Measurements from ENCODE around the gene FITM1. TPM values are rescaled to one million over a fixed set of nuclear protein-coding genes. Genes with fewer than 3 reads are reported as not detected.

Gene FITM1
- total RNA-seq, 1 experiment from 2014 or later, result 0.72 TPM

DNA sequence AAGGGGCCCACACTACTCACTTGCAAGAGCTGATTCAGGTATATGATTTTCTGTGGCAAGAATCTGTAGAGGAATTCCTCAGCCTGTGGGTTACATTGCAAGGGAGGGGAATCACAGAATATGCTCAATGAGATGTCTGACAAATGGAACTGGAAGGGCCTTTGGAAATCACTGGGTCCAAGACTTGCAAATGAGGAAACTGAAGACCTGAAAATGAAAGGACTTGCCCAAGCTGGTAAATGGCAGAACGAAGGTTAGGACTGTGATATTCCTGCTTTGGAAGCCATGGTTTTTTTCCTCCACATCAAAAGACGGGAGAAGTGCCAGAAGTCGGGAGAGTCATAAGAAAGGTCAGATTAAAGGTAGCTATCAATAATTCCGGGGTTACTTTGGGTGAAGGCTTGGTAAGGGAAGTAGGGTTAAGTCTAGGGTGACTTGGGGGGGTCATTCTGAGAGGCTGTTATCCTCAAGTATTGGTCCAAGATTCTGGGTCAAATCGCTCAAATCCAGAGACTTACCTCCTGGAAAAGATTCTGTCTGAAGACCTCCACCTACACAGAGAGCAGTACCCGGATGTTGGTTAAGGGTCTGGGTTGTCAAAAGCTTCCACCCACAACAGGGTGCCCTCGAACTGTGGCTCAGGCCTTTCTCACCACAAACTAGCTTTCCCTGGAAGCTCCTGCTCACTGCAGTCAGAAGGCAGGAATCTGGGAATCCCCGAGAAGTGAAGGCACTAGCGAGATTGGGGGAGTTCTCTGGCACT lies 15.4 kb downstream of the FITM1 start:
- Histone ChIP-seq H2BK120ac (ENCODE audit: low read depth, low read length, poor library complexity, severe bottlenecking) (no peak overlapping the region), H3K27me3 (ENCODE audit: insufficient read depth, low read length) (no peaks in the 10 kb centered on the region), H2AK5ac (ENCODE audit: insufficient read length, low read length) (no peak overlapping the region), H2BK15ac (ENCODE audit: low read depth, low read length) (no peak overlapping the region), H3K4ac (ENCODE audit: low read depth, low read length) (no peak overlapping the region), H3K79me2 (ENCODE audit: insufficient read depth, low read length) (peaks cover 8% of the 10 kb centered on the region; the same call in 1 of the 2 replicates), H2BK12ac (ENCODE audit: insufficient read length, low read depth, low read length) (no peak overlapping the region), H4K5ac (ENCODE audit: insufficient read length, low read depth, low read length) (no peak overlapping the region), H4K91ac (ENCODE audit: insufficient read length, low read depth, low read length) (no peak overlapping the region), H3K9ac (ENCODE audit: extremely low read depth, insufficient read length, low read length) (peak overlapping the region; percentile 86), H3K4me1 (ENCODE audit: insufficient read depth, low read length) (no peaks in the 10 kb centered on the region), H2BK20ac (ENCODE audit: low read depth, low read length, poor library complexity, severe bottlenecking) (no peak overlapping the region), H2AFZ (ENCODE audit: low read length) (no peak overlapping the region), H3K9me3 (ENCODE audit: control insufficient read depth, low read depth, low read length) (no peaks in the 10 kb centered on the region), H3K27ac (ENCODE audit: insufficient read length, low read depth, low read length) (no peak overlapping the region), H3K23me2 (ENCODE audit: insufficient read length, low read depth, low read length, poor library complexity, severe bottlenecking) (peaks cover 19% of the 10 kb centered on the region), H3K18ac (ENCODE audit: insufficient read length, low read depth, low read length) (peak overlapping the region; percentile 77), H3K14ac (ENCODE audit: insufficient read depth, low read length) (peak overlapping the region; percentile 81; the same call in 1 of the 2 replicates), H3K56ac (ENCODE audit: insufficient read length, low read depth, low read length) (no peak overlapping the region), H3K23ac (ENCODE audit: insufficient read length, low read depth, low read length) (no peak overlapping the region), H3K4me2 (ENCODE audit: insufficient read depth, insufficient read length, low read length) (peak overlapping the region; percentile 83), H4K8ac (replicated peaks; ENCODE audit: insufficient read length, low read depth, low read length) (no peak overlapping the region), H3K79me1 (ENCODE audit: insufficient read depth, low read depth, low read length, poor library complexity, severe bottlenecking) (peaks cover 4% of the 10 kb centered on the region), H2BK5ac (ENCODE audit: insufficient read length, low read length) (no peak overlapping the region), H4K20me1 (ENCODE audit: control insufficient read depth, insufficient read depth, insufficient read length) (no peaks in the 10 kb centered on the region), H3T11ph (ENCODE audit: low read length) (no peak overlapping the region)
- no peaks in the 10 kb centered on the region for H3K9me3 Mint-ChIP-seq
- no CpG with 5 or more reads among the region's 9 CpGs for WGBS (ENCODE audit: extremely low coverage, insufficient read length, low lambda C conversion rate)
- no peak for DNase-seq
- TF ChIP-seq, protein P1, sequence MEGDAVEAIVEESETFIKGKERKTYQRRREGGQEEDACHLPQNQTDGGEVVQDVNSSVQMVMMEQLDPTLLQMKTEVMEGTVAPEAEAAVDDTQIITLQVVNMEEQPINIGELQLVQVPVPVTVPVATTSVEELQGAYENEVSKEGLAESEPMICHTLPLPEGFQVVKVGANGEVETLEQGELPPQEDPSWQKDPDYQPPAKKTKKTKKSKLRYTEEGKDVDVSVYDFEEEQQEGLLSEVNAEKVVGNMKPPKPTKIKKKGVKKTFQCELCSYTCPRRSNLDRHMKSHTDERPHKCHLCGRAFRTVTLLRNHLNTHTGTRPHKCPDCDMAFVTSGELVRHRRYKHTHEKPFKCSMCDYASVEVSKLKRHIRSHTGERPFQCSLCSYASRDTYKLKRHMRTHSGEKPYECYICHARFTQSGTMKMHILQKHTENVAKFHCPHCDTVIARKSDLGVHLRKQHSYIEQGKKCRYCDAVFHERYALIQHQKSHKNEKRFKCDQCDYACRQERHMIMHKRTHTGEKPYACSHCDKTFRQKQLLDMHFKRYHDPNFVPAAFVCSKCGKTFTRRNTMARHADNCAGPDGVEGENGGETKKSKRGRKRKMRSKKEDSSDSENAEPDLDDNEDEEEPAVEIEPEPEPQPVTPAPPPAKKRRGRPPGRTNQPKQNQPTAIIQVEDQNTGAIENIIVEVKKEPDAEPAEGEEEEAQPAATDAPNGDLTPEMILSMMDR (conservative IDR thresholded peaks at IDR 0.05), result no peak
- peak overlapping the region; percentile 96 to 99 for H3K4me3 Mint-ChIP-seq
- peak overlapping the region; percentile 68 to 92 (median 68); a peak in 5 of 7 replicates for H3K27ac Mint-ChIP-seq
- no peaks in the 10 kb centered on the region for H3K27me3 Mint-ChIP-seq (ENCODE audit: low read depth)
- peaks cover 9 to 52% (median 50%) of the 10 kb centered on the region in 3 experiments for H3K36me3 Mint-ChIP-seq (ENCODE audit: insufficient read depth in 1 of 3, low read depth in 3 of 3)
- peaks cover 24% of the 10 kb centered on the region in 2 experiments for H3K4me1 Mint-ChIP-seq

Data from H9 (cell line).